GM18499 (cell line): ENCODE measurements around the gene SLC15A1.
"Not testable (repeated sequence)": the region's sequence is repeated elsewhere in the genome, so short reads cannot be mapped to it uniquely, and the experiment has no call there.

Source experiments
- ATAC-seq: cut with Tn5 transposase; IDR thresholded peaks from one replicate; pipeline ENCODE4 v1.9.1; 2021; ENCODE audit warnings: moderate number of reproducible peaks; ENCODE audit not compliant: insufficient read depth, unreplicated experiment

The SLC15A1 gene

DNA sequence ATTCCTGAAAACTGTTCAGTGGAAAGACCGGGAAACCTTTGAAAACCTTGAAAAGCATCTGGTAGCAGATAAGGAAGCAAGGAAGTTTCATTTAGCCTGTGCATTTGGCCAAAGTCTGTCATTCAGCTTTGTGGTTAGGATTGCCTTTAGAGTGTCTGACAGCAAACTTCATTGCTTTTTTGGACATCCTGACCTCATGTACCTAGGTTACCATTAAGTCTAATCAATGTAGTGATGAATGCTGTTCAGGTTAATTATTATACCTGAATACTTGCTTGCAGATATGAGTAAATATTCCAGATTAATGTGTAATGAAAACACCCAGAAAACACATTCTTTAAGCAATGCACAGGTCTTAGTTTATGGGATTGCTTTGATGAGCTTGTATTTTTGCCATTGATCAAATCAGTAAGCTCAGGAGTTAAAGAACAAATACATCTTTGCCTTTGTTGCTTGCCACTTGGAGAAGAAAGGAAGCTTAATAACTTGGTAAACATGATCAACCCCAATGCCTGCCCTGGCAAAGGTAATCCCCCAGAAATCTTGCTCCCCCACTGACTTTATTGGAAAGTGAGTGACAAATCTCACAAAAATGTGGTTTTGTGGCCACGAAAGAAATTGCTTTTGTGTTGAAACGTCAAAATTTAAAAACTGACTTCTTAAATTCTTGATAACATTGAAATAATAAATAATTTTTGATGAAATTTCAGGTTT is 87.4 kb downstream of the SLC15A1 start:
- no peak for ATAC-seq

DNA sequence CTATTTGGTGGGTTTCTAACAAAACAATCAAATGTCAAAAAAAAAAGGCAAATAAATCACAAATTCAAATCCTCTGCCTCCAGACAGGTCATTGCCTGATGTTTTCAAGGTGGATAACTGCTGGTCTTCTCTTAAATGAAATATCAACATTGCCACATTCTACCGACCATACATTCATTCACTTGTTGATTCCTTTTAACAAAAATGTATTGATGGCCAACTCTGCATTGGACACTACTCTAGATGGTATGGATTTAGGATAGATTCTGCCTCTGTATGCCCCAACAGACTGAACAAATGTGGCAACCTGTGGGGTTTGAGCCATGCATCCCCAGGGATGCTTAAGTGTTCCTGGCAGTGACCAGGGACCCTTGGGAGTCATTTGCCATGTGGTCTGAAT is 88.0 kb downstream of the SLC15A1 start:
- no peak for ATAC-seq

DNA sequence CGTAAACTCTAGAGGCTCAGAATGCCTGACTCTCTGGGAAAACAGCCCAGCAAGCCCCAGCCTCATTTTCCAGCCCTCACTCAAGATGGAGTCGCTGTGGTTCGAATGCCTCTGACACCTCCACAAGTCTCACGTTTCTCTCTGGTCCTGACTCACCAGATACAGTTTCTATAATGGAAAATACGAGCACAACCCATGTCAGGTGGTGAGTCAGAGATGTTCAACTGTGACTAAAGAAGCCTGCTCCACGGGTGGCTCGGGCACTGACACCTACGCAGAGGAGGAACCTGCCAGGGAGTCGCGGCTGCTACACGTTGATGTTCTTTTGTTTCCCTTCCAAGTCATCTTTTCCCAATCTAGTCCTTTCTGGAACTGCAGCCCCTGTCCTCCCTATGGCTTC is 88.4 kb downstream of the SLC15A1 start:
- ATAC-seq = no peak

DNA sequence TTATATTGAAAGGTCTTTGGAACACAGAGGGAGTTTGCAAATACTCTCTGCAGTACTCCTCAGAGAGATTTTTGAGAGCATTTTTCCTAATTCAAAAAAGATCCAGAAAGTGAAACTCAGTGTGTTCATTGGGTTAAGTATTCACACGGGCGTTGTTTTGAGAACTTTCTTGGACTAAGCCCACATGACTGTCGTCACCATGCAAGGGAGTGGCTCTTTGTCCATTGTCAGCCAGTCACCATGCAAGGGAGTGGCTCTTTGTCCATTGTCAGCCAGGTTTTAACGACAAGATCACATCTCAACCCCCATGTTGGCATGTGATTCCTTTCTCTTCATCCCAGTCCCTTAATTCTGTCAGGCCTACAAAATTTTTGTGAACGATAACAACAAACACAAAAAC is 94.3 kb downstream of the SLC15A1 start:
- no peak for ATAC-seq

DNA sequence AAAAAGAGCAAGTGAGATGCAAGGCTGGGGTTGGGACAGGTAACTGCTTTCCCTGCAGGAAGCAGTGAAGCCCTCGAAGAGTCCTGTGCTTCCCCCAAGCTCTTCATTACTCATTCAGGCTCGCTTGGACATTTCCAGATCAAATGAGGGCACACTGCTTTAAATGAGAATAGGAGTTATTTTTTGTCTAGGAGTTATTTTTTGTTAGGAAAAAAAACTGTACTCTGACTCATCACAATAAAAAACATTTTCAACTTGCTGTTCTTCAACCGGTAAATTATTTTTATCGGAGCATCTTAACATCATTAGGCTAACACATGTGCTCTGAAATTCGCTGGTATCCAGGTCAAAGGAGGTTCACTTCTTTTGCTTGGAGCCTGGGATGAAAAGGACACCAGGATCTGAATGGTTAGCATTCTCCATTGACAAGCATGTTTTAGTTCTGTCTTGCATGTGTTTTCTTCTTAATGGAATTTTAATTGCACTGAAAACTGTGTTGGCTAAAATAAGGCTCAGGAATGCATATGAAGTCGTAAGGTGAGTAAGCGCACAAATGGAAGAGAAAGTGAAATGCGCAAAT is 94.9 kb downstream of the SLC15A1 start:
- no peak for ATAC-seq

DNA sequence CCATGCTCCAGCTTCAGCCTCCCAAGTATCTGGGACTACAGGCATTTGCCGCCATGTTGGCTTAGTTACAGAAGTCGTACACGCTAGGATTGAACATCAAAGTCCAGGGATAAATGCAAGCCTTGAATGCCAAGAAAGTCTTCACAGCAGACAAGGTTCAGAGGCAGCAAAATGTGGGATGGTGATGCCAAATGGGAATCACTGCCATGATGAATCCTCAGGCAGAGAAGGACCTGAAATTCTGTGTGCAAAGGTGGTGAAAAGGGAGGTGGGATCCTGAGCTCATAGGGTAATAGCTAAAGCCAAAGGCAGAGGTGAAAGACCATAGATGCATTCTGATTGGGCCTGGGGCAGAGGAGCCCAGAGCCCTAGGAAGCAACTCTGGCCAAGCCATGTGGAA is 96.2 kb downstream of the SLC15A1 start:
- no peak for ATAC-seq

DNA sequence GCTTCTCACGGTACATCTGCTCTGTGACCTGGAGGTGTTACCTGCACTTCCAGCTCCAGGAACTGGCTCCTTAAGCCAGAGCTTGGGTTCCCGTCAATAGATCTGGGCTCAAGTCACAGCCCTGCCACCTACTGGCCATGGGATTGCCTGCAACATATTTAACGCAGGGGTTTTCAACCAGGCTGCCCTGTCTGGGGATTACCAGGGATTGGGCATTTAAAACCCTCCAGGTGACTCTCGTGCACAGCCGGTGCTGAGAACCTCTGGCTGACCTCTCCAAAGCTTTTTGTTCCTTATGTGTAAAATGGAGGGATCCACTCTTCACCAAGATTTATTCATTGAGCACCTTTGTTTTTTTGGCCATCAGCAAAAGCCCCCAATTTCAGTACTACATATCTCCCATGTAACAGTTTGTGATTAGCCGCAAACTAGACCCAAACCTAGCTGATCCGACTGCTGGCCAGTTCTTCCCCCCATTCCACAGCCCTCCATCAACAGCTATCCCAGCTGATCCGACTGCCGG is 98.9 kb downstream of the SLC15A1 start:
- peak; percentile 71 for ATAC-seq

DNA sequence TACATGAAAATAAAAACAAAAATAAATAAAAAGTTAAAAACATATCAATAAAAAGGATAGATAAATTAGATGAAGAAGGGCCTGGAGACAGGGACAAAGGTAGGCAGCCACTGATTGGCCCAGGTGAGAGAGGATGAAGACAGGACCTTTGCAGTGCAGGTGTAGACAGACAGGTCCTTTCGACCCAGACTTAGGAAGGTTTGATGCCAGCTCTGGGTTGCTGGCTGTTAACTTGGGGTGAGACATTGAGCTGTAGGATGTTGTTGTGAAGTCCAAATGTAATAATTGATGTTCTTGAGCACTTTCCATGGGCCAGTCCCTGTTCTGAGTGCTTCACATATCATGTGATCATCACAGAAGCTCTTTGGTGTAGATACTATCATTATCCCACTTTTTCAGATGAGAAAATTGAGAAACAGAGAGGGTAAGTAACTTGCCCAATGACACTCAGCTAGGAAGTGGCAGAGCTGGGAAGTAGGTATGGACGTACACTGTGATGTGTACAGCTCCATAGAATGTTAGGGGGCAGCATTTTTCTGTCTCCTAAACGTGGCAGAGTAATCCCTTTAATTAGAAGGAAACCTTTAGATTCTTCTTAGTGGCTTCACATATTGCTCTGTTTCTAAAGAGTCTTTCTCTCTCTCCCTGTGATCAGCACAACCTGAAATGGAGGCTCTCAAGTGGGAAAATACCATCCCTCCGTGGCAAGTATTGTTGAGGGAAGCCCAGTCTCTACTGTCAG is 99.6 kb downstream of the SLC15A1 start:
- ATAC-seq = no peak

DNA sequence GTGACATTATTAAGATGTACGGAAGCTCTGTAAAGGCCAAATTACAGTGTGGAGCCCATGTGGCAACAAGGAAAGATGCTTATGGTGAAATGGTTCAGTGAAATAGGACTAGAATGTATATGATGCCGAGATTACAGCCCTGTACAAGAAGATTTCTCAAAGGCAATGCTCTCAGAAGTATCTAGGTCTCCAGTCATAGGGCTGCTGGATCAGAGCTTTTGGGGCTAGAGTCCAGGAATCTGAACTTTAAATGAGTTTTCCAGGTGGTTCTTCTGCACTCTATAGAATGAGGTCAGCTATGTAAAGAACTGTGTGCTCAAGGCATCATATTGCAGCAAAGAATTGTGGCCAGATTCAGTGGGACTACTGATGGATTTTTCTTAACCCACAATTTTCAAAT is 100.2 kb downstream of the SLC15A1 start:
- ATAC-seq = no peak

DNA sequence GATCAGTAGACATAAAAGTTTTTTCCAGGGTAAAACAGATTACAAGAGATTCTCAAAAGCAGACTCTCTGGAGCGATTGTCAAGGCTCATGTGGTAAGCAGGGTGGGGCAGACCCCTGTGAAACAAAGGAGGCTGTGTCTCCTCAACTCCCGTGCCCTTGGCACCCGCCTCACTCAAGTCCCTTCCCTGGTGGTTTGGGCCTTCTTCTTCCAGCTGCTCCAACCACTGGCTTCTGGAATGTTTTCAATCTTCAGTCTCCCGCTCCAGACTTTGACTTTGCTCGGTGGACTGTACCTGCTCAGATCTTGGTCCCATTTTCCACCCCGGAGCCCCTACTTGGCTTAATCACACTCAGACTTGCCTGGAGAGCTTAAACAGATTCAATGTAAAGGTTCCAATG is 100.7 kb downstream of the SLC15A1 start:
- no peak for ATAC-seq

DNA sequence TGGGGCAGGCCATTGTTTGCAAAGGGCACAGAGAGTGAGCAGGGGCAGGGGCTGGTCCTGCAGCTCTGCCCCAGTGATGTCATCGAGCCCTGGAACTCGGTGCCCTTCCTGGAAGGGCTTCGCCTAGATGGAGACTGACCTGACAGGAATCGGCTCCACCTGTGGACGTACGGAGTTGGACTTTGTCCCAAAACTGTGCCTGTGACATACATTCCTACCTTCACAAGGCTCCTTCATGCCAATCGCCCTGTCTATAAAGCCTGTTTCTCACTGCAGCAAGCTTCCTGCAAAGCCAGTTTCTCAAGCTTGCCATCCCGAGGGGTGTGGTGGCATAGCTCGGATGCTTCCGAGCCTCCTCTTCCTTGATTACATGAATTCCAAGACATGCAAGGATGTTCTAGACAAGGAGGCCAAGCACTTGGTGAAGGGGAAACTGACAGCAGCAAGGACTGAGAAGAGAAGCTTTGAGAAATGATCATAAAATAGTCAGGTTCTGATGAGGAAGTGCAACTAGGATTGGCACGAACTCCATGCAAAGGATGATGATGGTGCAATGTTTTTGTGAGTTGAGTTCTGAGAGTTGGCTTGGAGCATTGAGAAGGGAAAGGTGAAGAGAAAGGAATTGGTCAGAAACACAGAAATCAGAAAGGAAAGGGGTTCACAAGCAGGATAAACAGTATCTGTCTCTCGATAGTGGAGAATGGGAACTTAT is 101.9 kb downstream of the SLC15A1 start:
- ATAC-seq = no peak

DNA sequence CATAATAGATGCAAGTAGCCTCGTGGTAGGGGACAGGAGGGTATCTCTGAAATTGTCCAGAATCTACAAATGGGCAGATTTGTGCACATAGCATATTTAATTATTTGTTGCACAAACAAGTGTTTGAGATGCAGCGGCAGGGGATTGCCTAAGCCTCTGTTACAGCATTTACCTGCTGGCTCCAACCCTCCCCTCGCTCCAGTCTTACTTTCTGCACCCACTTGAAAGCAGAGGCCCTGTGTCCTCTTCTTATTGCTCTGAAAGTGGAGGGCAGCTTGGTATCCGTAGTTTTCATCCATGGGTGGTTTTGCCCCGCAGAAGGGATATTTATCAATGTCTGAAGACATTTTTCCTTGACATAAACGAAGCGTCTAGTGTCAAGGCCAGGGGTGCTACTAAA is 102.6 kb downstream of the SLC15A1 start:
- no peak for ATAC-seq

DNA sequence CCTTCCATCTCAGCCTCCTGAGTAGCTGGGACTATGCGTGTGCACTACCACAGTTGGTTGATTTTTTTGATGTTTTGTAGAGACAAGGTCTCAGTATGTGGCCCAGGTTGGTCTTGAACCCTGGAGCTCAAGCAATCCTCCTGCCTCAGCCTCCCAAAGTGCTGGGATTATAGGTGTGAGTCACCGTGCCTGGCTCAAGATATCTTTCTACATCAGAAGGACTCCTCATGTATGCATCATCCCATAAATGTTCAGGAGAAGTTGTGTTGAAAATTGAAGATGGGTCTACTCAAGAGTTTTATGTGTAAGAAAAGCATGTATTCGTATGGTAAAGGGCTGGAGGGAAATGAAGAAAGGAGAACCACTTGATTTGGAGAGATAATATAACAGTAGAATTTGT is 103.8 kb downstream of the SLC15A1 start:
- no peak for ATAC-seq

DNA sequence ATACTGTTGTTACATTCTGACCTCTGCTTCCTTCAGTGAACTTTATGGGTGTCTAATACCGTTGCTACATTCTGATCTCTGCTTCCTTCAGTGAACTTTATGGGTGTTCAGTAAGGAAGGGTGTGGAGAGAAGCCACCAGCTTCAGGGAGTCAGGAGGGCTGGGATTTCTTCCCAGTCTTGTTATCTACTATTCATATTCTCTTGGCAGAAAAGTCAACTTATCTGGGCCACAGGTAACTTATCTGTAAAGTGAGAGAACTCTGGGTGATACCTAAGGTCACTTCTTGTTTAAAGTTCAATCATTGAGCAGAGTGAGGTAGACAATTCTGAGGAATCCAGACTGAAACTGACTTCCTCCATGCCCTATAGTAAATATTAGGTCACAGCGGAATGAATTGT is 104.3 kb downstream of the SLC15A1 start:
- no peak for ATAC-seq

DNA sequence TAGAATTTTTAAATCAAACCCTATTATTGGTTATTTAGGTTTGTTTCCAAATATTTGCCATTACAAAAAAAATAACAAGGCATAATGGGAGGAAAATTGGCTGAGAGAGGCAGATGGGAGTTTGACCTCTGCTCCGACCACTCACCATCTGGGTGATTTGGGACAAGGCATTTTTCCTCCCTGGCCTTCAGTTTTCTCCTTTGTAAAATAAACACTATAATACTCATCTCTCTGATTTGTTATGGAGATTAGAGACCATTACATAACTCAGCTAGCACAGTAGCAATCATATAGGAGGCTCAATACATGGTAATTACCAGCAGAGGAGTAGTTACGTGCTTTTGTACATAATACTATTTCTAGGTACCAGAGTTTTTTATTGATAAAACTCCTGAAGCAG is 105.4 kb downstream of the SLC15A1 start:
- no peak for ATAC-seq

DNA sequence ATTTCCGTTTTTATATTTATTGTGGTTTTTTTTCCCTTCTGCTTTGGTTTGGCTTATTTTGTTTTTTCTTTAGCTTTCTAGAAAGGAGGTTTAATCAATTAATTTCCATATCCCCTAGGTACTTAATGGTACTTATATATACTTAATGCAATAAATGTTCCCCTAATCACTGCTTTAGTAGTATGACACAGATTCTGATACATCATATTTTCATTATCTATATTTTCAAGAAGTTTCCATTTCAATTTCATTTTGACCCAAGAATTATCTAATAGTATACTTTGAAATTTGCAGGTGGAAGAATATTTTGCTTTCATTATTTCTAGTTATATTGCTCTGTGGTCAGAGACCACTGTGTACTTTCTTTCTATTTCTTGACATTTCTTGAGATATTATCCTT is 109.0 kb downstream of the SLC15A1 start:
- no peak for ATAC-seq

DNA sequence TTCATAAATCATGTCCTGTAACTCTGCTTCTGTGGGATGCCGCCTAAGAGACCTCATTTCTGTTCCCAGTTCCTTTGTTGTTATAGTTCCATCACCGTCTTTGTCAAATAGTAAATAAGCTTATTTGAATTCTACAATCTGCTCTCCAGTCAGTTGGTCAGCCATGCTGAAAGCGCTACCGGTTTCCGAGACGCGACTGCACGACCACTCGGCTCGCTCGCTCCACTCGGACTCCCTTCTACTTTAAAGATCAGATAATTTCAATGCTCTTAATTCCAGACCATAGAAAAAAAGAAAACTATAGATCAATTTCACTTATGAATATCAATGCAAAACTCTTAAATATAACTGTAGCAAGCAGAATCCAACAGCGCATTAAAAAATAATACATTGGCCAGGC is 111.4 kb downstream of the SLC15A1 start:
- ATAC-seq = no peak

DNA sequence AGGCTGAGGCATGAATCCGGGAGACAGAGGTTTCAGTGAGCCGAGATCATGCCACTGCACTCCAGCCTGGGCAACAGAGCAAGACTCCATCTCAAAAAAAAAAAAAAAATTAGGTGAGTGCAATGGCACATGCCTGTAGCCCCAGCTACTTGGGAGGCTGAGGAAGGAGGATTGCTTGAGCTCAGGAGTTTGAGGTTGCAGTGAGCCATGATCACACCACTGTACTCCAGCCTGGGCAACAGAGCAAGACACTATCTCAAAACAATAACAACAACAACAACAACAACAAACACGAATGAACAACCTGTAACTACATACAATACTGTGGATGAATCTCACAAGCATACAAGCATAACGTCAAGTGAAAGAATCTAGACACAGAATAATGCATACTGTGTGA is 112.7 kb downstream of the SLC15A1 start:
- ATAC-seq = not testable (repeated sequence)

DNA sequence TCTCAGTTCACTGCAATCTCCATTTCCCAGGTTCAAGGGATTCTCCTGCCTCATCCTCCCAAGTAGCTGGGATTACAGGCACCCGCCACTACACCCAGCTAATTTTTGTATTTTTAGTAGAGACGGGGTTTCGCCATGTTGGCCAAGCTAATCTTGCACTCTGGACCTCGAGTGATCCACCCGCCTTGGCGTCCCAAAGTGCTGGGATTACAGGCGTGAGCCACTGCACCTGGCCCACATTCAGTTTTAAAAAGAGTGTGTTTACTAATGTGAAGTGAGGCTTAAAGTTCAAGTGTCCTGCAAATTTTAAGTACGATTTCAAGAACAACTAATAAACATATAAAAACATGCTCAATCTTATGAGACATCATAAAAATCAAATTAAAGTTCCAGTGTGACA is 114.1 kb downstream of the SLC15A1 start:
- not testable (repeated sequence) for ATAC-seq
